Measurements from ENCODE around the gene SEL1L2.

DNA sequence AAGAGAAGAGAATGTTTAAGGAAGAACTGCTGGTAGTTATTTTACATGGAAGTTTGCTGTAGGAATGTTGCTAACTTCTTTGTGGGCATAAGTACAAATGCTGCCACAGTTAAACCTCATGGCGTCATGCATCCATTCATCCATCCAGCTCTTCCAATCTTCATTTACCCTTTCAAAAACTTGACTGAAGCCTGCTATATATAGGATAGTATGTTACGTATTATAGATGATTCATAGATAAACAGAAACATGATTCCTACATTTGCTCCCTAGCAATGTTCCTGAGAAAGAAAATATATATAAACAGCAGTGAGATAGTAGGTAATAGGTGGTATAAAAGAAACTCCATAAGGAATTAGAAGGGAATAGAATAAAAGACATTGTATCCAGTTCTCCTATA lies 111.8 kb downstream of the SEL1L2 start:
- TF ChIP-seq POLR2A (IDR thresholded peaks at IDR 0.05; ENCODE audit: low read length) (no peak), GATA1 (IDR thresholded peaks at IDR 0.05; ENCODE audit: low read depth, low read length) (no peak)

Measured in erythroblast (primary cell).